Common myeloid progenitor, CD34-positive (primary cell): ENCODE measurements around the gene VWA3B.

Experiments used
- CTCF ChIA-PET: fragments of 350-600 bp; sonication (Branson Sonifier 250); formaldehyde crosslinking; loops from one replicate; lab custom pipeline; 2021; ENCODE audit warnings: antibody characterized with exemption; lab: Charles Lee
- POLR2A ChIA-PET: fragments of 350-600 bp; sonication (Branson Sonifier 250); formaldehyde crosslinking; loops from one replicate; lab custom pipeline; 2021; ENCODE audit warnings: antibody characterized with exemption; lab: Charles Lee
- DNase-seq, 3 donors: peaks; one replicate each; pipeline versions ENCODE4 v3.0.0 to v3.0.0-alpha.2; 2013
- H3K27ac ChIP-seq, 2 experiments: 1 replicate in 1 of 2; 2 replicates in 1 of 2; pipeline ENCODE4 v1.7.0; 2013; ENCODE audit warnings: inconsistent platforms in 2 of 2, low read length in 2 of 2, mild to moderate bottlenecking in 2 of 2, low read depth in 1 of 2, moderate library complexity in 1 of 2; ENCODE audit not compliant: severe bottlenecking in 2 of 2, insufficient read depth in 1 of 2, poor library complexity in 1 of 2
- H3K27me3 ChIP-seq, 5 experiments: replicated peaks in 2 of 5; 1 replicate in 3 of 5; 2 replicates in 2 of 5; pipeline versions ENCODE4 v1.6.1 to v1.7.0; 2013; ENCODE audit warnings: low read length in 4 of 5, mild to moderate bottlenecking in 2 of 5, moderate library complexity in 2 of 5, inconsistent platforms in 1 of 5; ENCODE audit not compliant: insufficient read depth in 5 of 5, control insufficient read depth in 4 of 5
- H3K36me3 ChIP-seq, 4 experiments: 1 replicate in 2 of 4; 2 replicates in 2 of 4; pipeline versions ENCODE4 v1.6.1 to v1.7.0; 2013; ENCODE audit warnings: low read length in 3 of 4, control low read depth in 1 of 4, mild to moderate bottlenecking in 1 of 4; ENCODE audit not compliant: control insufficient read depth in 4 of 4, insufficient read depth in 4 of 4
- H3K4me1 ChIP-seq, 4 experiments: 1 replicate in 3 of 4; 2 replicates in 1 of 4; pipeline versions ENCODE4 v1.6.1 to v1.7.1; 2013; ENCODE audit warnings: low read length in 3 of 4, mild to moderate bottlenecking in 3 of 4, control low read depth in 1 of 4, inconsistent platforms in 1 of 4, moderate library complexity in 1 of 4; ENCODE audit not compliant: control insufficient read depth in 4 of 4, insufficient read depth in 4 of 4; ENCODE audit errors: control extremely low read depth in 1 of 4
- H3K4me3 ChIP-seq, 7 experiments: 1 replicate in 4 of 7; 2 replicates in 3 of 7; pipeline versions ENCODE4 v1.5.1 to v1.7.0; 2013; ENCODE audit warnings: mild to moderate bottlenecking in 7 of 7, low read length in 6 of 7, moderate library complexity in 6 of 7, inconsistent platforms in 2 of 7, low read depth in 2 of 7, control low read depth in 1 of 7; ENCODE audit not compliant: insufficient read depth in 4 of 7, control insufficient read depth in 1 of 7; ENCODE audit errors: extremely low read depth in 1 of 7
- H3K9me3 ChIP-seq, 5 experiments: 1 replicate in 4 of 5; 2 replicates in 1 of 5; pipeline versions ENCODE4 v1.6.1 to v1.7.1; 2013; ENCODE audit warnings: low read length in 4 of 5, mild to moderate bottlenecking in 2 of 5, inconsistent platforms in 1 of 5, low read depth in 1 of 5, moderate library complexity in 1 of 5; ENCODE audit not compliant: control insufficient read depth in 4 of 5, insufficient read depth in 2 of 5; ENCODE audit errors: control extremely low read depth in 1 of 5
- WGBS: methylation state at CpG from one replicate; pipeline ENCODE4 v1.1.5; 2013; ENCODE audit not compliant: insufficient coverage; 5-methylcytosine and 5-hydroxymethylcytosine counted together

Gene VWA3B

DNA sequence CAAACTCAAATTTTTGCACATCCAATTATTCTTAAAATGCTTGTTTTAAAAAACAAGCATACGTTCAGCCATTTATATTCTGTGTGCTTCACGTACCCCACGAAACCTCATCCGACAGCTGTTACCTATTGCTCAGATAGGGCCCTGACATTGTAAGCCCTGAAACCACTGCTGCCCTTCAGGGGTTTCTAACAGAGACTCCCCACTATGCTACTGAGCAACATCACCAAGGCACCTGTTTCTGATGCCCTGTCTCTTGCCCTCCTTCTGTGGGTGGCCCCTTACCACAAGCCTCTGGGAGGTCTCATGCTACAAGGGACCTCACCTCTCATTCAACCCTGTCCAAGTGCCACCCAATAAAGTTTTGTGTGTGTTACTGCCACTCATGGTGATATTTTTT lies 240.8 kb downstream of the VWA3B start:
- CTCF ChIA-PET, result no interaction called here
- H3K36me3 ChIP-seq, result no peaks in the 10 kb centered on the region
- POLR2A ChIA-PET, result no interaction called here
- H3K27me3 ChIP-seq, result peaks cover 0 to 2% (median 0%) of the 10 kb centered on the region in 5 experiments
- 100% methylated on average over 4 of the region's 4 CpGs for WGBS
- peaks cover 0 to 10% (median 2%) of the 10 kb centered on the region in 5 experiments for H3K9me3 ChIP-seq
- H3K4me3 ChIP-seq, result no peak overlapping the region
- DNase-seq, result no peak
- H3K27ac ChIP-seq, result no peak overlapping the region
- no peaks in the 10 kb centered on the region for H3K4me1 ChIP-seq

DNA sequence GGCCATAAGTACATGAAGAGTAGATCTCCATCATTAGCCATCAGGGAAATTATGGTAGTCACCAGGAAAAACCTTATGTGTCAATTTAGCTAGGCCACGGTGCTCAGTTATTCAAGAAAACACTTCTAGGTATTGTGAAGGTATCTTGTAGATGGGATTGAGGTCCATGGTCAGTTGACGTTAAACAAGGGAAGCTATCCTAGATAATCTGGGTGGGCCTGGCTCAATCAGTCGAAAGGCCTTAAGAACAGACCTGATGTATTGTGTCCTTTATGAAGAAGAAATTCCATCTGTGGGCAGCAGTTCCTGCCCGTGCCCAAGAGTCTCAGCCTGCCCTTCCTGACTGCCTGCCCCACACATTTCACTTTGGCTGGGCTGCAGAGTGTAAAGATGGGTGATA lies 242.6 kb downstream of the VWA3B start:
- H3K27me3 ChIP-seq, result peaks cover 0 to 9% (median 2%) of the 10 kb centered on the region in 5 experiments
- H3K4me1 ChIP-seq, result no peaks in the 10 kb centered on the region
- no peak overlapping the region for H3K27ac ChIP-seq
- CTCF ChIA-PET, result no interaction called here
- DNase-seq, result no peak
- H3K9me3 ChIP-seq, result peaks cover 0 to 7% (median 2%) of the 10 kb centered on the region in 5 experiments
- 100% methylated on average over 2 of the region's 4 CpGs for WGBS
- no peaks in the 10 kb centered on the region for H3K36me3 ChIP-seq
- POLR2A ChIA-PET, result no interaction called here
- no peak overlapping the region for H3K4me3 ChIP-seq

GRCh38 chr2:98332989-98333388 lies 246.0 kb downstream of the VWA3B start:
- peaks cover 0 to 5% (median 0%) of the 10 kb centered on the region in 5 experiments for H3K9me3 ChIP-seq
- H3K4me1 ChIP-seq, result no peaks in the 10 kb centered on the region
- WGBS, result 100% methylated on average over 1 of the region's 5 CpGs
- no peaks in the 10 kb centered on the region for H3K36me3 ChIP-seq
- no peak overlapping the region for H3K4me3 ChIP-seq
- no peak overlapping the region for H3K27ac ChIP-seq
- DNase-seq, result no peak
- ChIA-PET CTCF (no interaction called here), POLR2A (no interaction called here)
- H3K27me3 ChIP-seq, result peaks cover 0 to 10% (median 7%) of the 10 kb centered on the region in 5 experiments

DNA sequence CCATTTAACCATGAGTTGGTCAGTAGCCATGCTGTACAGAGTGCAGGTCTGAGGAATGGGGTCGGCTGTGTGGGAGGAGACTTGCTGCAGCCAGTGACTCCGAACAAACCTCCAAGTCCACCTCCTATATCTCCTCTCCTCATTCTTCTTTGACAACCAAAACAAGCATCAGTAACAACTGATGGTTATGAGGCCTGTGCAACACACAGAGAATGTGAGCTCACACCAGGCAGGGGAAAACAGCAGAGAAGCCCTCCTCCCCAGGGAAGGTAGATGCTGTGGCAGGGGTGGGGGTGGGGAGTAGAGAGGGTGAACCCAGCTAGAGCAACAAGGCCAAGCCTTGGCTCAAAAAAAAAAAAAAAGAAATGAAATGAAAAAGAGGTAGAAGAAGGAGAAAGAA lies 247.0 kb downstream of the VWA3B start:
- Histone ChIP-seq H3K9me3 (peaks cover 0 to 4% (median 0%) of the 10 kb centered on the region in 5 experiments), H3K27me3 (peaks cover 0 to 10% (median 7%) of the 10 kb centered on the region in 5 experiments), H3K36me3 (no peaks in the 10 kb centered on the region), H3K4me1 (no peaks in the 10 kb centered on the region), H3K27ac (no peak overlapping the region), H3K4me3 (no peak overlapping the region)
- ChIA-PET CTCF (no interaction called here), POLR2A (no interaction called here)
- DNase-seq, result no peak
- WGBS, result no CpG with 5 or more reads among the region's 2 CpGs

- Histone ChIP-seq H3K4me1 (no peaks in the 10 kb centered on the region), H3K36me3 (no peaks in the 10 kb centered on the region), H3K9me3 (peaks cover 0 to 4% (median 0%) of the 10 kb centered on the region in 5 experiments), H3K27ac (no peak overlapping the region), H3K27me3 (peaks cover 0 to 10% (median 7%) of the 10 kb centered on the region in 5 experiments), H3K4me3 (no peak overlapping the region)
- POLR2A ChIA-PET, result no interaction called here
- CTCF ChIA-PET, result no interaction called here
- 68% methylated on average over 3 of the region's 4 CpGs for WGBS
- no peak for DNase-seq
Measured at GRCh38 chr2:98334439-98335078, 247.6 kb downstream of the VWA3B start.

DNA sequence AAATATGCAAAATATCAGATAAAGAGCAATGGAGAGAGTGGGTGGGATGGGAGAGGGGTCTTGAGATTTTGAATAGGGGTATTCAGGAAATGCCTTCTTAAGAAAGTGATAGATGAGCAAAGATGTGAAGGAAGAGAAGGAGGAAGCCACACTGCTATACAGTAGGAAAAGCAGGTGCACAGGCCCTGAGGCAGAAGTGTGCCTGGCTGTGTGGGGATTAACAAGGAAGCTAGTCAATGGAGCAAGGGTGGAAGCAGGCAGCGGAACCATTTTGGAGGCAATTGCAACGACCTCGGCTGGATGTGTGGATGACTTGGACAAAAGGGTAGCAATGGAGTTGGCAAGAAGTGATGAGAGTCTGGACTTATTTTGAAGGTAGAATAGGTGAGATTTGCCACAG lies 248.3 kb downstream of the VWA3B start:
- POLR2A ChIA-PET, result no interaction called here
- no peaks in the 10 kb centered on the region for H3K36me3 ChIP-seq
- CTCF ChIA-PET, result no interaction called here
- H3K27ac ChIP-seq, result no peak overlapping the region
- 77% methylated on average over 3 of the region's 3 CpGs for WGBS
- DNase-seq, result no peak
- H3K4me3 ChIP-seq, result no peak overlapping the region
- peaks cover 0 to 10% (median 7%) of the 10 kb centered on the region in 5 experiments for H3K27me3 ChIP-seq
- no peaks in the 10 kb centered on the region for H3K4me1 ChIP-seq
- H3K9me3 ChIP-seq, result no peaks in the 10 kb centered on the region

- Histone ChIP-seq H3K4me3 (no peak overlapping the region), H3K36me3 (no peaks in the 10 kb centered on the region), H3K27me3 (peaks cover 9 to 33% (median 16%) of the 10 kb centered on the region in 5 experiments), H3K4me1 (peaks cover 0 to 2% (median 0%) of the 10 kb centered on the region in 4 experiments), H3K27ac (no peak overlapping the region), H3K9me3 (no peaks in the 10 kb centered on the region)
- DNase-seq, result no peak
- ChIA-PET CTCF (no interaction called here), POLR2A (no interaction called here)
- WGBS, result no CpG with 5 or more reads among the region's 2 CpGs
Measured at GRCh38 chr2:98341241-98341640, 254.3 kb downstream of the VWA3B start.
